IMR-90 (cell line): Measurements from ENCODE around the gene KCMF1. TPM values are rescaled to one million over a fixed set of nuclear protein-coding genes. Genes with fewer than 3 reads are reported as not detected.
A peak's percentile ranks its signal among the peaks of the same experiment; 100 is the strongest.

Experiments
- ATAC-seq: fragments of 200-7000 bp; cut with Tn5 transposase; 2 replicates; pipeline ENCODE4 v1.9.1; 2020; ENCODE audit warnings: low read depth, mild to moderate bottlenecking, moderate library complexity
- BruUV-seq: library from RNA; stranded (reverse); fragments of 400-500 nt; replicated peaks from 2 replicates; lab custom pipeline; 2021; lab: Mats Ljungman, UMichigan
- CTCF ChIA-PET: fragments of 300-600 bp; formaldehyde crosslinking; extraction: SDS; loops from one replicate; lab custom pipeline; 2021; ENCODE audit warnings: antibody characterized with exemption; lab: Yijun Ruan, JAX
- POLR2A ChIA-PET: fragments of 300-600 bp; sonication (Branson Sonifier 250); formaldehyde crosslinking; loops from one replicate; lab custom pipeline; 2022; ENCODE audit warnings: antibody characterized with exemption; ENCODE audit not compliant: unreplicated experiment; lab: Charles Lee
- DNase-seq: peaks from one replicate; pipeline ENCODE4 v3.0.0; 2013
- H2AFZ ChIP-seq: replicated peaks from 2 replicates; pipeline ENCODE3; 2013; ENCODE audit warnings: low read length, mild to moderate bottlenecking; ENCODE audit not compliant: poor library complexity
- H2AK5ac ChIP-seq: 2 replicates; pipeline ENCODE4 v1.6.1; 2013; ENCODE audit warnings: low read depth, low read length, inconsistent platforms
- H2AK9ac ChIP-seq: replicated peaks from 2 replicates; pipeline ENCODE3; 2013; ENCODE audit warnings: mild to moderate bottlenecking, low read depth, low read length, moderate library complexity; ENCODE audit not compliant: poor library complexity
- H2BK120ac ChIP-seq: 2 replicates; pipeline ENCODE4 v1.6.1; 2013; ENCODE audit warnings: low read depth, low read length, inconsistent platforms
- H2BK15ac ChIP-seq: 3 replicates; pipeline ENCODE4 v1.6.1; 2013; ENCODE audit warnings: low read depth, low read length, inconsistent platforms
- H2BK20ac ChIP-seq: 2 replicates; pipeline ENCODE4 v1.6.1; 2013; ENCODE audit warnings: low read depth, mild to moderate bottlenecking, inconsistent platforms, low read length, moderate library complexity
- H2BK5ac ChIP-seq: 2 replicates; pipeline ENCODE4 v1.6.1; 2013; ENCODE audit warnings: mild to moderate bottlenecking, low read depth, low read length, inconsistent platforms; ENCODE audit not compliant: poor library complexity, severe bottlenecking
- H3K14ac ChIP-seq: replicated peaks from 2 replicates; pipeline ENCODE4 v1.6.1; 2013; ENCODE audit warnings: low read depth, low read length, inconsistent platforms
- H3K18ac ChIP-seq: 2 replicates; pipeline ENCODE4 v1.6.1; 2013; ENCODE audit warnings: low read depth, low read length, control low read depth
- H3K23ac ChIP-seq: 2 replicates; pipeline ENCODE4 v1.6.1; 2013; ENCODE audit warnings: low read depth, low read length, inconsistent platforms
- H3K27ac ChIP-seq: 2 replicates; pipeline ENCODE4 v1.5.1; 2013; ENCODE audit warnings: mild to moderate bottlenecking, control low read depth, low read length; ENCODE audit not compliant: insufficient read depth
- H3K27me3 ChIP-seq: 2 replicates; pipeline ENCODE4 v1.6.1; 2013; ENCODE audit warnings: low read length; ENCODE audit not compliant: control insufficient read depth, insufficient read depth
- H3K36me3 ChIP-seq: 2 replicates; pipeline ENCODE4 v1.6.1; 2013; ENCODE audit warnings: low read length, mixed read lengths; ENCODE audit not compliant: control insufficient read depth, insufficient read depth
- H3K4ac ChIP-seq: 2 replicates; pipeline ENCODE4 v1.6.1; 2013; ENCODE audit warnings: low read depth, low read length, inconsistent platforms
- H3K4me1 ChIP-seq: 2 replicates; pipeline ENCODE4 v1.6.1; 2013; ENCODE audit warnings: low read length, mixed read lengths; ENCODE audit not compliant: control insufficient read depth, insufficient read depth
- H3K4me2 ChIP-seq: 2 replicates; pipeline ENCODE4 v1.6.1; 2013; ENCODE audit warnings: low read depth, mild to moderate bottlenecking, control low read depth, low read length, moderate library complexity
- H3K4me3 ChIP-seq: 2 replicates; pipeline ENCODE4 v1.5.1; 2013; ENCODE audit warnings: low read depth, mild to moderate bottlenecking, control low read depth, low read length, moderate library complexity; ENCODE audit not compliant: insufficient read depth
- H3K56ac ChIP-seq: 2 replicates; pipeline ENCODE4 v1.6.1; 2013; ENCODE audit warnings: low read length, inconsistent platforms; ENCODE audit not compliant: insufficient read depth; ENCODE audit errors: extremely low read depth
- H3K79me1 ChIP-seq, 2 experiments: 2 replicates each; pipeline ENCODE4 v1.6.1; 2013; ENCODE audit warnings: low read length in 2 of 2, inconsistent platforms in 1 of 2, low read depth in 1 of 2
- H3K9ac ChIP-seq: 2 replicates; pipeline ENCODE4 v1.6.1; 2013; ENCODE audit warnings: low read depth, low read length, control low read depth
- H3K9me1 ChIP-seq: 2 replicates; pipeline ENCODE4 v1.6.1; 2013; ENCODE audit warnings: low read length, inconsistent platforms; ENCODE audit not compliant: insufficient read depth
- H3K9me3 ChIP-seq: 2 replicates; pipeline ENCODE4 v1.6.1; 2013; ENCODE audit warnings: low read length; ENCODE audit not compliant: control insufficient read depth, insufficient read depth
- H4K20me1 ChIP-seq: 2 replicates; pipeline ENCODE4 v1.6.1; 2013; ENCODE audit warnings: low read length, inconsistent platforms; ENCODE audit not compliant: insufficient read depth
- H4K5ac ChIP-seq: 2 replicates; pipeline ENCODE4 v1.6.1; 2013; ENCODE audit warnings: mild to moderate bottlenecking, low read depth, low read length, control low read depth
- H4K8ac ChIP-seq, 2 experiments: 2 replicates each; pipeline ENCODE4 v1.6.1; 2013; ENCODE audit warnings: low read depth in 2 of 2, low read length in 2 of 2, control low read depth in 1 of 2, inconsistent platforms in 1 of 2
- H4K91ac ChIP-seq: 2 replicates; pipeline ENCODE4 v1.6.1; 2013; ENCODE audit warnings: low read depth, low read length, inconsistent platforms; ENCODE audit not compliant: insufficient read depth
- MAFK ChIP-seq: IDR thresholded peaks from 2 replicates; pipeline ENCODE4 v1.6.1; 2012; ENCODE audit warnings: low read depth, low read length, improper control_type of control experiment
- MXI1 ChIP-seq: IDR thresholded peaks from 2 replicates; pipeline ENCODE4 v1.6.1; 2012; ENCODE audit warnings: low read depth, mild to moderate bottlenecking, low read length, moderate library complexity, borderline replicate concordance
- WGBS, 2 experiments: methylation state at CpG; one replicate each; pipeline versions ENCODE4 v1.1.5 to v1.1.7; 2013; ENCODE audit warnings: missing lambda C conversion rate in 2 of 2; ENCODE audit not compliant: insufficient read length in 1 of 2; ENCODE audit errors: extremely low coverage in 2 of 2; 5-methylcytosine and 5-hydroxymethylcytosine counted together
- dilution Hi-C: fragments of 300-500 bp; cut with HindIII; formaldehyde crosslinking; loops from one replicate; pipeline ENCODE4 v1.14.3; 2018; ENCODE audit warnings: low sequenced_read_pairs; ENCODE audit not compliant: unreplicated experiment
- in situ Hi-C: fragments of 300-500 bp; cut with MboI; formaldehyde crosslinking; loops from 3 replicates; pipeline ENCODE4 v1.14.3; 2019; ENCODE audit warnings: low sequenced_read_pairs, inconsistent platforms, mixed read lengths
- intact Hi-C: fragments of 100-400 bp; cut with micrococcal nuclease; formaldehyde crosslinking; loops from 2 replicates; pipeline ENCODE4 v1.10.0; 2022
- polyA plus RNA-seq, 3 experiments: library from polyadenylated mRNA; depleted of rRNA; stranded (reverse); fragments of >200 nt; gene quantifications; 2 replicates each; pipeline ENCODE4 v1.2.3, GENCODE V29; 2012; ENCODE audit warnings: low replicate concordance in 1 of 3
- total RNA-seq: library from RNA; depleted of rRNA; stranded (reverse); fragments of >200 nt; gene quantifications from 2 replicates; pipeline ENCODE4 v1.2.3, GENCODE V29; 2012

KCMF1 gene
- total and polyA plus RNA-seq, 2 of the 4 experiments (the other 2 are of a cell fraction), result 49.9 to 108 TPM

GRCh38 chr2:84969511-84970209, 1.3 kb upstream of the KCMF1 start:
- TSS peak; percentile 57 for BruUV-seq
- H4K91ac ChIP-seq, result peak overlapping the region; percentile 86
- peaks cover 31% of the 10 kb centered on the region for H4K20me1 ChIP-seq
- DNase-seq (peak; percentile 31), ATAC-seq (no peak)
- peak overlapping the region; percentile 40; the same call in 1 of the 2 replicates for H3K18ac ChIP-seq
- no peaks in the 10 kb centered on the region for H3K27me3 ChIP-seq
- peaks cover 6% of the 10 kb centered on the region; the same call in 1 of the 2 replicates for H3K9me1 ChIP-seq
- peak overlapping the region; percentile 82 for H3K4me2 ChIP-seq
- H3K56ac ChIP-seq, result peak overlapping the region; percentile 81
- dilution Hi-C loops, result no loop called here
- no peak for TF ChIP-seq MAFK
- TF ChIP-seq MXI1, result peak; percentile 51; the same call in 1 of the 2 replicates
- peak overlapping the region; percentile 90 for H3K27ac ChIP-seq
- H3K4me1 ChIP-seq, result peaks cover 2% of the 10 kb centered on the region; the same call in 1 of the 2 replicates
- no peaks in the 10 kb centered on the region for H3K9me3 ChIP-seq
- ChIA-PET CTCF (interaction anchor here (0.8 to 2.0 kb wide), 3 partner anchors 9 to 48 kb away, joined by 3 to 5 read pairs (median 4); no protein-coding TSS in a partner anchor), POLR2A (no interaction called here)
- intact Hi-C loops, result loop anchor here (2.0 kb wide), 1 partner anchor 43 kb away; no protein-coding TSS in a partner anchor
- peak overlapping the region; percentile 67; the same call in 1 of the 2 replicates for H4K5ac ChIP-seq
- H3K23ac ChIP-seq, result peak overlapping the region; percentile 76
- H2BK5ac ChIP-seq, result peak overlapping the region; percentile 44
- H2AK9ac ChIP-seq, result peak overlapping the region; percentile 88
- peak overlapping the region; percentile 98 for H3K14ac ChIP-seq
- peak overlapping the region; percentile 96 for H3K9ac ChIP-seq
- WGBS, 2 experiments, result 0% methylated on average over 1 of the region's 10 CpGs; no CpG with 5 or more reads in 1 of the 2 experiments
- H2BK15ac ChIP-seq, result peak overlapping the region; percentile 61; the same call in 2 of the 3 replicates
- peak overlapping the region; percentile 100 for H3K4me3 ChIP-seq
- peak overlapping the region; percentile 39 to 61 for H4K8ac ChIP-seq
- H3K36me3 ChIP-seq, result peaks cover 8% of the 10 kb centered on the region
- in situ Hi-C loops, result no loop called here
- peaks cover 10 to 45% of the 10 kb centered on the region in 2 experiments; a peak in 3 of 4 replicates for H3K79me1 ChIP-seq
- H2AK5ac ChIP-seq, result peak overlapping the region; percentile 5
- H3K4ac ChIP-seq, result peak overlapping the region; percentile 57
- H2AFZ ChIP-seq, result no peak overlapping the region
- H2BK20ac ChIP-seq, result 0 out of 2 replicates have a peak overlapping the region, but pooled peaks have one; percentile 21
- H2BK120ac ChIP-seq, result peak overlapping the region; percentile 58
